HepG2 (cell line): ENCODE measurements around the gene POGLUT3. TPM values are rescaled to one million over a fixed set of nuclear protein-coding genes. Genes with fewer than 3 reads are reported as not detected.

Experiments used
- AHDC1 ChIP-seq: sonication (generic); formaldehyde crosslinking; IDR thresholded peaks from 2 replicates; pipeline ENCODE4 v1.5.1; 2020; ENCODE audit warnings: mild to moderate bottlenecking, missing genetic modification reagents, borderline replicate concordance
- KLF13 ChIP-seq: sonication (generic); formaldehyde crosslinking; IDR thresholded peaks from 2 replicates; pipeline ENCODE4 v1.4.0; 2020; ENCODE audit warnings: mild to moderate bottlenecking, missing genetic modification reagents
- NRL ChIP-seq: sonication (generic); formaldehyde crosslinking; IDR thresholded peaks from 2 replicates; pipeline ENCODE4 v1.5.0; 2020; ENCODE audit warnings: missing genetic modification reagents, mild to moderate bottlenecking, moderate library complexity, borderline replicate concordance
- PHB2 ChIP-seq: fragments of 450-650 bp; IDR thresholded peaks from 2 replicates; pipeline ENCODE4 v1.6.1; 2018; ENCODE audit not compliant: partially characterized antibody
- PRDM10 ChIP-seq: sonication (generic); formaldehyde crosslinking; IDR thresholded peaks from 2 replicates; pipeline ENCODE4 v1.4.0; 2020; ENCODE audit warnings: low read depth, missing genetic modification reagents
- UBTF ChIP-seq: sonication (generic); formaldehyde crosslinking; IDR thresholded peaks from 2 replicates; pipeline ENCODE4 v1.4.0; 2020; ENCODE audit warnings: mild to moderate bottlenecking, missing genetic modification reagents
- ZNF646 ChIP-seq: sonication (generic); formaldehyde crosslinking; IDR thresholded peaks from 2 replicates; pipeline ENCODE4 v1.9.0; 2021; ENCODE audit warnings: mild to moderate bottlenecking, missing genetic modification reagents
- ZNF678 ChIP-seq: sonication (generic); formaldehyde crosslinking; IDR thresholded peaks from 2 replicates; pipeline ENCODE4 v1.4.0; 2020; ENCODE audit warnings: mild to moderate bottlenecking, missing genetic modification reagents
- polyA plus RNA-seq, 8 experiments: library from polyadenylated mRNA; depleted of rRNA in 3 of 8; stranded (reverse) in 7 of 8; unstranded in 1 of 8; fragments of >200 nt; fragmentation: Illumina TruSeq in 4 of 8; extraction: Trizol in 4 of 8; gene quantifications; 2 replicates each; pipeline versions ENCODE4 v1.2.1 to v1.2.3, GENCODE V29; 2011 to 2016; ENCODE audit warnings: low read depth in 4 of 8, missing spikeins in 1 of 8, mixed read lengths in 1 of 8; ENCODE audit not compliant: insufficient read depth in 1 of 8
- total RNA-seq, 5 experiments: library from RNA; depleted of rRNA; stranded (reverse); fragments of >200 nt; fragmentation: Illumina TruSeq; extraction: Trizol; gene quantifications; 2 replicates each; pipeline ENCODE4 v1.2.3, GENCODE V29; 2016; ENCODE audit warnings: low read depth in 1 of 5

Gene POGLUT3
- total and polyA plus RNA-seq, 2 of the 13 experiments (the other 11 are each of a cell fraction or from before 2014, with no cell fraction given), result 14.3 to 22.0 TPM

- TF ChIP-seq PRDM10 (CRISPR knock-in tag) (no peak), PHB2 (no peak), ZNF678 (CRISPR knock-in tag) (no peak), AHDC1 (no peak), KLF13 (CRISPR knock-in tag) (0 out of 2 replicates have a peak, but pooled peaks have one; percentile 75), NRL (CRISPR knock-in tag) (peak; percentile 92), UBTF (CRISPR knock-in tag) (peak; percentile 85; the same call in 1 of the 2 replicates), ZNF646 (CRISPR knock-in tag) (no peak)
Measured at GRCh38 chr11:108498046-108498815, at the start of gene POGLUT3 (continued).
